GM19455 (cell line): ENCODE measurements around the gene RAE1.

Experiments used
- ATAC-seq: cut with Tn5 transposase; IDR thresholded peaks from one replicate; pipeline ENCODE4 v1.9.1; 2021; ENCODE audit not compliant: unreplicated experiment

The RAE1 gene

GRCh38 chr20:57351042-57351783 is at the start of gene RAE1:
Gene RAE1, plus strand, starts transcription at chr20:57351255. Its CDS starts 2,784 bp downstream, at chr20:57354039.
- ATAC-seq: peak; percentile 84

- ATAC-seq: no peak
These were observed 44.3 kb upstream of the RAE1 start for GRCh38 chr20:57306747-57307146.

- no peak for ATAC-seq
These were observed 42.4 kb upstream of the RAE1 start for GRCh38 chr20:57308451-57309271.

- ATAC-seq: no peak
These were observed 41.4 kb upstream of the RAE1 start for GRCh38 chr20:57309544-57310115.

GRCh38 chr20:57310821-57311514 is 40.1 kb upstream of the RAE1 start:
- ATAC-seq: no peak

GRCh38 chr20:57312138-57312537 is 38.9 kb upstream of the RAE1 start:
- no peak for ATAC-seq

GRCh38 chr20:57313230-57313629 is 37.8 kb upstream of the RAE1 start:
- no peak for ATAC-seq

- no peak for ATAC-seq
These were observed 37.1 kb upstream of the RAE1 start for GRCh38 chr20:57313951-57314350.

- no peak for ATAC-seq
These were observed 35.7 kb upstream of the RAE1 start for GRCh38 chr20:57315083-57315975.

- ATAC-seq: no peak
These were observed 35.0 kb upstream of the RAE1 start for GRCh38 chr20:57315976-57316480.

GRCh38 chr20:57316795-57317201 is 34.3 kb upstream of the RAE1 start:
- ATAC-seq: no peak

- ATAC-seq: no peak
These were observed 33.7 kb upstream of the RAE1 start for GRCh38 chr20:57317316-57317788.

- ATAC-seq: no peak
These were observed 33.2 kb upstream of the RAE1 start for GRCh38 chr20:57317789-57318371.

GRCh38 chr20:57319584-57319983 is 31.5 kb upstream of the RAE1 start:
- ATAC-seq: no peak

- no peak for ATAC-seq
These were observed 30.7 kb upstream of the RAE1 start for GRCh38 chr20:57320358-57320757.

GRCh38 chr20:57321142-57321541 is 29.9 kb upstream of the RAE1 start:
- no peak for ATAC-seq

GRCh38 chr20:57322476-57322875 is 28.6 kb upstream of the RAE1 start:
- no peak for ATAC-seq

GRCh38 chr20:57323034-57323433 is 28.0 kb upstream of the RAE1 start:
- no peak for ATAC-seq

GRCh38 chr20:57325632-57326356 is 25.3 kb upstream of the RAE1 start:
- no peak for ATAC-seq
